H1 (cell line): ENCODE data around the gene TNNC1. TPM values are rescaled to one million over a fixed set of nuclear protein-coding genes. Genes with fewer than 3 reads are reported as not detected.

Source experiments
- ASH2L ChIP-seq: fragments of 200-600, 300-600 bp; sonication (generic); IDR thresholded peaks from one replicate; pipeline ENCODE4 v1.7.1; 2017; ENCODE audit warnings: low read length
- BACH1 ChIP-seq: IDR thresholded peaks from 2 replicates; pipeline ENCODE4 v1.6.1; 2012; ENCODE audit warnings: low read length, improper control_type of control experiment
- CHD7 ChIP-seq: fragments of 300-600 bp; sonication (generic); IDR thresholded peaks from 2 replicates; pipeline ENCODE4 v1.7.1; 2012; ENCODE audit warnings: low read length, moderate library complexity, mild to moderate bottlenecking, inconsistent platforms; ENCODE audit not compliant: insufficient replicate concordance
- FOSL1 ChIP-seq: IDR thresholded peaks from 2 replicates; pipeline ENCODE4 v1.6.1; 2011; ENCODE audit warnings: mild to moderate bottlenecking, low read depth, low read length, moderate library complexity; ENCODE audit not compliant: insufficient read depth
- MAFK ChIP-seq: IDR thresholded peaks from 2 replicates; pipeline ENCODE4 v1.6.1; 2012; ENCODE audit warnings: low read depth, mild to moderate bottlenecking, improper control_type of control experiment, low read length
- POLR2AphosphoS5 ChIP-seq: IDR thresholded peaks from 2 replicates; pipeline ENCODE4 v1.6.1; 2011; ENCODE audit warnings: low read depth, low read length
- RAD21 ChIP-seq, 2 experiments: IDR thresholded peaks in 1 of 2; conservative IDR thresholded peaks in 1 of 2; 2 replicates each; pipeline ENCODE4 v1.6.1; 2011; ENCODE audit warnings: low read depth in 2 of 2, low read length in 2 of 2, improper control_type of control experiment in 1 of 2, inconsistent platforms in 1 of 2, mild to moderate bottlenecking in 1 of 2, moderate library complexity in 1 of 2
- SUZ12 ChIP-seq: fragments of 200-600 bp; sonication (generic); IDR thresholded peaks from 2 replicates; pipeline ENCODE4 v1.6.1; 2012; ENCODE audit warnings: mild to moderate bottlenecking, inconsistent platforms, low read length, moderate library complexity, mixed read lengths
- USF2 ChIP-seq: IDR thresholded peaks from 2 replicates; pipeline ENCODE4 v1.6.1; 2011; ENCODE audit warnings: low read length, improper control_type of control experiment
- polyA plus RNA-seq, 7 experiments: library from polyadenylated mRNA; depleted of rRNA in 3 of 7; stranded (reverse) in 5 of 7; unstranded in 2 of 7; fragments of >200 nt in 5 of 7; fragments of 200-250 nt in 2 of 7; gene quantifications; 1 replicate in 5 of 7; 2 replicates in 1 of 7; 4 replicates in 1 of 7; pipeline versions ENCODE4 v1.2.1 to v1.2.3, GENCODE V29; 2011 to 2013; ENCODE audit warnings: missing spikeins in 2 of 7, mixed read lengths in 2 of 7
- total RNA-seq: library from RNA; stranded (reverse); fragmentation: NEBNext Ultra II Directional; extraction: Animal tissue kit (Norgen Biotek cat#: 25700); gene quantifications from 2 replicates; pipeline ENCODE4 v1.2.1, GENCODE V29; 2021

Gene TNNC1
- total and polyA plus RNA-seq, 2 of the 8 experiments (the other 6 are each of a cell fraction or from before 2014, with no cell fraction given), result 5.8 to 16.4 TPM

GRCh38 chr3:52431459-52432223 is 22.2 kb downstream of the TNNC1 start (continued):
- TF ChIP-seq CHD7 (no peak), ASH2L (no peak), BACH1 (no peak), SUZ12 (no peak), FOSL1 (no peak), RAD21 (IDR thresholded peaks at IDR 0.05 in 1 of 2, conservative IDR thresholded peaks at IDR 0.05 in 1 of 2; ENCODE audit: low read depth in 2 of 2, low read length in 2 of 2) (no peak), MAFK (no peak), POLR2AphosphoS5 (no peak), USF2 (no peak)
